HG03354 (cell line): ENCODE data around the gene CHST3.
"Not testable (repeated sequence)": the region's sequence is repeated elsewhere in the genome, so short reads cannot be mapped to it uniquely, and the experiment has no call there.

Source experiments
- ATAC-seq: cut with Tn5 transposase; IDR thresholded peaks from one replicate; pipeline ENCODE4 v1.9.1; 2021; ENCODE audit warnings: mild to moderate bottlenecking; ENCODE audit not compliant: unreplicated experiment, poor library complexity, severe bottlenecking

Gene CHST3

DNA sequence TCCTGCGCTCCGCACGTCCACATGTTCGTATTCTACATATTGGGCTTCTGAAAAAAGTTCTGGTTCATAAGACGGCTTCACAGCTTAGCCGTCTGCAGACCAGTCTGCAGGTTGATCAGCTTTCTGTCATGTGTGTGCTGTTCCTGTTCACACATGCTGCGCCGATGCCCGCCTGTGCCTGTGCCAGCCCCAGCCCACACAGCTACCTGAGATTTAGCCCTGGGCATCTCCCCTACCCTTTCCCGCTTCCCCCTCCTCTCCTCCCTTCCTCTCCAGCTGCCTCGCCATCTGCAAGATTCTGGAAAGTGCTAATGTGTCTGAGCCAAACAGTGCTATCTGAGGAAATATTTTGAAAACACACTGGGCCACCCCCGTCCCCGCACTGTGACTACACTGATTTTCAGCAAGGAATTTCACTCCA is 7.1 kb downstream of the CHST3 start:
- ATAC-seq, result no peak

DNA sequence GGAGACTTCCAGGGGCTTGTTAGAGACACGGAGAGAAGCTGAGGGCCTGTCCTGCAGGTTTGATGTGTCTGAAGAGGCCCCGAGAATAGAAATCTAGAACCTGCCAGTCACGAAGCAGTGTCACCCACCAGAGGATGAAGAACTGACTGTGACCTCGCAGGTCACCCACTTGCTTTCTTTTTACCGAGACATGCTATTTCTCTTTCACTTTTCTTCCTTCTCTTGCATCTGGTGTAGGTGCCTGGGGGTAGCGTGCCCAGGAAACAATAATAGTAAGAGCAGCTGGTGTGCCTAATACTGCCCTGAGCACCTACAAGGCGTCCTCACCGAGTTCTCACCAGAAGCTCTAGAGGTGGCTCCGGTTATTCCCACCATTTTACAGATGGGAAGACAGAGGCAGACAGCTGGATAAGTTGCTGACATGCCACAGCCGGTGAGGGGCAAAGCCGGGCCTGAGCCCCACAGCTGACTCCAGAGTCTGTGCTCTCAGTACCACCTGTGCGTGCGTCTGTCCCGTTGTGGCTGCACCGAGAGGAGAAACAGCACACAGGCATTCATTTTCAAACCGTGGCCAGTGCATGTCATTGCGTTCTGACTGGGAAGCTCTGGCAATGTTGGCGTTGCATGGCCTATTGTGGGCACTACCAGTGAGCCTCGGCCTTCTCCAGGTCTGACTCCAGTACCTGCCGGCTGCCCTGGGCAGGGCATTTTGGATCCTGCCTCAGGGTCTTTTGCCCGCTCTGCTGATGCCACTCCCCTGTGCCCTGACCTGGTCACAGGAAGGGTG is 7.8 kb downstream of the CHST3 start:
- no peak for ATAC-seq

DNA sequence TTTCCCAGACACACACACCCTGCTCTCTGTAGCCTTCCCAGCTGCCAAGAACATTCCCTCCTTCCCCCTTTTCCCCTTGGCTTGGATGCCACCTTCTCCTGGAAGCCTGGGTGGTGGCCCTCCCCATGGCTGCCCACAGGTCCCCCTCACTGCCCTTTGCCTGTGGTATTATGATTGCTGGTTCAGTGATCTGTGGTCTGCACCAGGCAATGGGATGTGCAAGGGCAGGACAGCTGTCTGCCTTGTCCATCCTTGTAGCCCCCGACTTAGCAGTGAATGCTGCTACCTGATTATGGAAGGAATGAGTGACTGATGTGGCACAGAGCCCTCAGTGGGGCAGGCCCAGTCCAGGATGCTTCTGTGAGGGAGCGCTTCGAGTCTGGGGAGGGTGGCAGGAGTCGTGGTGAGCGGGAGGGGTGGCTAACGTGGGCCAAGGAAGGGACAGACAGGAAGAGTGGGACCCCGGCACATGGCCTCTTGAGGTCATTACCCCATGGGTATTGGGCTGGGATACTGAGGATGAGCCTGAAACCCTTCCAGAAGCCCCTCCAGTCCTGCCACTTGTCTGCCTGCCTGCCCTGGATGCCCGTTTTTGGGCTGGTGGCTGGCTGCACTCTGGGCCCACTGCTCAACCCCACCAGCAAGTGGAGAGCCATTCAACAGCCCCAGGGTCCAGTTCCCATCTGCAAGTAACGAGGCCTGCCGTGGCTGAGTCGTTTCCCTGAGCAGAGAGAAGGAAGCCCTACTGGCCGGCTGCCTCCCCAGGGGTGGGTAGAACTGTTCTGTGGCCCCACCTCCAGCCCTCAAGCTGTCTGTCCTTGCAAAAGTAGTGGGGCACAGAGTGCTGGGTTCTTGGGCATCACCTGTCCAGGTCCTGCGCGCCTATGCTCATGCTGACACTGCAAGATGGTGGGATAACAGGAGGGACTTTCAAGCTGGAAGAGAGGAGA is 8.8 kb downstream of the CHST3 start:
- ATAC-seq, result no peak

DNA sequence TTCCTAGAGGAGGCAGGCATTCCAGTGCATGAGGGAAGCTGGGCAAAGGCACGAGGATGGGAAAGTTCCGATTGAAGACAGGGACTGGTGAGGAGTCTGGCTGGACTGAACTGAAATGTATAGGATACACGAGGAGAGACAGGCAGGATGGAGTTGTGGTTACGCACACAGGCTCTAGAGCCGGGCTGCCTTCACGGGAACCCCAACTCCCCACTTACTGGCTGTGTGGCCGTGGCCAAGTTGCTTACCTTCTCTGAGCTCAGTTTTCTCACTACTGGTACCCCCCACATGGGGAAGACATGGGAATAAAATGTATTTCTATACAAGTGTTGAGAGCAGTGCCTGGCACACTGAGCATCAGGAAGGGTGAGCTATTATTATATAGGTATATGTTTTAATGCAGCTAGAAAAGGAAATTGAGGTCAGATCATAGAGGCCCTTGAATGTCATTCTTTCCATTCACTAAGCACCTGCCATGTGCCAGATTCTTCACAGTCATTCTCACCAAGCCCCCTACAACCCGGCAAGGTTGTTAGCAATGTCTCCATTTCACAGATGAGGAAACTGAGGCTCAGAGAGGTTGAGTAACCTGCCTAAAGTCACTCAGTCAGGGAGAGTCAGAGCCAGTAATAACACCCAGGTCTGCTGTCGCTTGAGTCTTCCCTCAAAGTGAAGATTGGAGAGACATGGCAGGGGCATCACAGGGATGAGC is 9.7 kb downstream of the CHST3 start:
- ATAC-seq, result no peak

DNA sequence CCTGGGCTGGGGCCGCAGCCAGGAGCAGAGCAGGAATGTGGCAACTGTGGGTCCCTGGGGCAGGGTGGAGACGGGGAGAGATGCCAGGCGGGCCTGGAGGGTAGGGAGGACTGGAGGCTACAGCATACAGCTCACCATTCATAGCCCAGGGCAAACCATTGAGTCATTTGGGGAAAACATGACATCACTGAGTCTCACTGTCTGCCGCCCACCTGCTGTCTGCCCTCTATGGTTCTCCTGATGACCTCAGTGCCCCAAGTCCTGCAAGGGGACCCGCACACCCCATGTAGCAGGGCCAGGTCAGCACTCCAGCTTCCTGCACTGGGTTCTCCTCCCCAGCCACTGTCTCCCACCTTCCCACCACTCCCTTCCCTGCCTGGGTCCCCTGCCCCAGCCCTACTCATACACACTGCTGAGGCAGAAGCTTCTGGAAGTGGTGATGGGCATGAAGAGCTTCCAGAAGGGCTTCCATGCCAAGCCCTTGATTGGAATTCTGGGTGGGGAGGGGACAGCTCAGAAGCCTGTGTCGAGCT is 10.4 kb downstream of the CHST3 start:
- peak; percentile 70 for ATAC-seq

DNA sequence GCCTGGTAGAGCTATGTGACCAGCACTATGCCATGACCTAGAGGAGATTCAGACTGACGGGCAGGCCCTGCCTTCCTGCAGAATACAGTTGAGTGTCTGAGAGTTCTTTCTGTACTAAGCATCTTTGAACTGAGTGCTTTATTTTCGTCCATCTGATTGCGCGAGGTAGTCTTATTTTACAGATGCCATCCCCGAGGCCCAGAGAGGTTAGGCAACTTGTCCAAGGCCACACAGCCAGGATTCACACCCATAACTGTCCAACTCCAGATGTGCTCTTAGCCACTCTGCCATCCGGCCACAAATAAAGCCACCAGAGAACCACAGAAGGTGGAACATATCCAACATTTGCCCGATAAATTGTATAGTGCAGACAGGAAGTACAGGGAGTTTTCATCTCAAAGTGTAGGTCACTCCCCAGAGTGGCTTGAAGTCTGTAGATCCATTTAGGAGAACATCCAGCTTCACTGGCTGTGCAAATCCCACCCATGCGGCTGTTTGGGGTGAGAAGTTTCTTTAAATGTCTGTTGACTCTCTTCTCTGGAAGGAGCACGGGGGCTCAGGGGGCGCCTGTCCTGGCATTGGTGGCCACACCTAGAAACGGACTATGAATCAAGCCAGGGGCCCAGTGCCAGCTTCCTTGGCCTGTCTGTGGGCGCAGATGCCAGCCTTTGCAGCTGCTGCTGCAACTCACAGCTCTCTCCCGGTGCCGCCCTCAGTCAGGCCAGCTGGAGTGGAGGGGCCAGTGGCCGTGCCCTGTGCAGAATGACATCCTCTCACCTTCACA is 11.1 kb downstream of the CHST3 start:
- ATAC-seq, result no peak

DNA sequence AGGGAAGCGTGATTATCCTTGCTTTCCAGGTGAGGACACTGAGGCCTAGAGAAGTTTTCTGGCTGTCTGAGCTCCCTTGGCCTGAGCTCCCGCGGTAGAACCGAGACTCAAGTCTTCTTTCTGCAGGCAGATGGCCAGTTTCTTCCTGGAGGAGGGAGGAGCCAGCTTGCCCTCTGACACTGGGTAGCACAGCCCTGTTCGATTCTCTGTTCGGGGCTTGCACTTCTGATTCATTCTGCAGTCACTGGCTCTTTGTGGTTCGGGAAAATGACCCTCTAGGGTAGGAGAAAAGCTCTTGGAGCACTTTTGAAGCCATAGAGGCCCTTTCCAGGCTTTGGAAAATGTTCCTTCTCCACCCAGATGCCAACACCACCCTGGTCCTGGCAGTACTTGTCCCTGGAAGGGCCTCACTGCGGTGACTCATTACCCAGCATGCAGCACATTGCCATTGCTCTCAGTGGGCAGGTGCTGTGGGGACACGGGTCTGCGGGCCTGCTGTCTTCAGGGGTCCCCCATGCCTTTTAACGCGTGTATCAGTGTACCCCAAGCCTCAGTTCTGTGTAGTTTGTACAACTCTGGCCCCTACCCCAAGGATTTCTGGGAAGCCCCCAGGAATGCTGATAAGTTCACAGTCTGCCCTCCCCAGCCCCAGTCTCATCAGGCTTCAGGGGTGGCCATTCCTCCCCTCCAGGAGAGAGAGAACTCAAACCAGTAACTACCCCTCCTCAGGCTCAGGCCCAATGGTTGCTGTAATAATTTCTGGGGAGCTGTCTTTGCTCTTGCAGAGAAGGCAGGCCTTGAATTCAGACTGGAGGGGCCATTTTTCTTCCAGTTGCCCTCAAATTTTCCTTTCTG is 11.9 kb downstream of the CHST3 start:
- no peak for ATAC-seq

DNA sequence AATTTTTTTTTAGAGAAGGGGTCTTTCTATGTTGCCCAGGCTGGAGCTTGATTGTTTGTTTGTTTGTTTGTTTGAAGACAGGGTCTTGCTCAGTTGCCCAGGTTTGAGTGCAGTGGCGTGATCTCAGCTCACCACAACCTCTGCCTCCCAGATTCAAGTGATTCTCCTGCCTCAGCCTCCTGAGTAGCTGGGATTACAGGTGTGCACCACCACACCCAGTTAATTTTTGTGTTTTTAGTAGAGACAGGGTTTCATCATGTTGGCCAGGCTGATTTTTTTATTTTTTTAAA is 13.4 kb downstream of the CHST3 start:
- ATAC-seq, result not testable (repeated sequence)

DNA sequence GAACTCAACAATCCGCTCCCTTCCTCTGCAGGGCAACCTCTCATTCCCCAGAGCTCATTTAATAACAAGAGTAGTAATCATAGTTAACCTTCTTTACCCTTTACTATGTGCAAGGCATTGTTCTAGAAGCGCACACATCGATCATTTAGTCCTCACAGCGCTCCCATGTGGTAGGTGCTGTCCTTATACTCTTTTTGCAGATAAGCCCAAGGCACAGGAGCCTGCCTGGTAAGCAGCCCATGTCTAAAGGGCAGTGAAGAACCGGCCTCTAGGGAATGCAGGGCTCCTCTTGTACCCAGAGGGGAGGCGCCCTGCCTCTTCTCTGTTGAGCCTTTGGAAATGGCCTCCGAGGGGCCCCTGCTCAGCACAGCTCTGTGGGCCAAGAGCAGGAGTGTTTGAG is 14.3 kb downstream of the CHST3 start:
- ATAC-seq, result no peak

DNA sequence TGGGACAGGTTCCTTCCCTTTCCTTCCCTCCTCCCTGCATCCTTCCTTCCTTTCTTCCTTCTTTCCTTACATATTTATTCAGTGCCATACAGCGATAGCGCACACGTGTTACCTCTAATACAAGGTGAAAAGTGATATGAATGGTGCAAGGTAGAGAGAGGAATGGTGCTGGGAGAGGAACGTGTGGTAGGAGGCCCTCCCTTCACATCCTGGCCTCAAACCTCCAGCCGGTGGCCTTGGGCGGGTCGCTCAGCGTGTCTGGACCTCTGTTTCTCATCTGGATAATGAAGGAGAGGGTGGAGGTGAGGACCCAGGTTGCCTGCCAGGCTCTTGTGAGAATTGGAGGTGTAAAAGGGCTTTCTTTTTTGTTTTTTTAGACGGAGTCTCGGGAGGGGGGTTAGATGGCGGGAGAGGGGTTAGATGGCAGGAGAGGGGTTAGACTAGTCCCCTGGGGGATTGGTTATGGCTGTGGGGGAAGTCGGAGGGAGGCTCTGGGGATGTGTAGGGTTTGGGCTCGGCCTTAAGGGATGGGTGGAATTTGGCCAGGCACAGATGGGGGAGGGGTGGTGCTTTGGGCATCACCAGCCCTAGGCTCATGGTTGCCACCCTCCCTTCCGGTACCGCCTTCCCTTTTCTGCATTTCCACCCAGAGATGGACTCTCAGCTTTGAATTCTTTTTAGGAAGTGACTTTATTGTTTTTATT is 14.9 kb downstream of the CHST3 start:
- ATAC-seq, result no peak

DNA sequence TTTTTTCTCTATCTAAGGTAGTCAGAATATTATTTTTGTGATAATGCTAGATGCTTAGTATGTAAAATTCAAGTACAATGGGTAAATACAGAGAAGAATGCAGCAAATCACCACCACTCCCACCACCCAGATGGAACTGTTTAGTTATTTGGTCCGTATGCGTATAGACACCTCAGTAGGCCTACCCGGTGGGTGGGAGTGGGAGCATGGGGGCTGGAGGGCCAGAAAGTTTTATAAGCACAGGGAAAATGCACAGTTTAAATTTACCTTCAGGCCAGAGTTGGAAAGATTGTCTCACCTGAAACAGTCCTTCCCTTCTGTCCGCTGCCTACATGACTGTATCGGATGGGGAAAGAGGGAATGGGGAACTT is 15.5 kb downstream of the CHST3 start:
- no peak for ATAC-seq

DNA sequence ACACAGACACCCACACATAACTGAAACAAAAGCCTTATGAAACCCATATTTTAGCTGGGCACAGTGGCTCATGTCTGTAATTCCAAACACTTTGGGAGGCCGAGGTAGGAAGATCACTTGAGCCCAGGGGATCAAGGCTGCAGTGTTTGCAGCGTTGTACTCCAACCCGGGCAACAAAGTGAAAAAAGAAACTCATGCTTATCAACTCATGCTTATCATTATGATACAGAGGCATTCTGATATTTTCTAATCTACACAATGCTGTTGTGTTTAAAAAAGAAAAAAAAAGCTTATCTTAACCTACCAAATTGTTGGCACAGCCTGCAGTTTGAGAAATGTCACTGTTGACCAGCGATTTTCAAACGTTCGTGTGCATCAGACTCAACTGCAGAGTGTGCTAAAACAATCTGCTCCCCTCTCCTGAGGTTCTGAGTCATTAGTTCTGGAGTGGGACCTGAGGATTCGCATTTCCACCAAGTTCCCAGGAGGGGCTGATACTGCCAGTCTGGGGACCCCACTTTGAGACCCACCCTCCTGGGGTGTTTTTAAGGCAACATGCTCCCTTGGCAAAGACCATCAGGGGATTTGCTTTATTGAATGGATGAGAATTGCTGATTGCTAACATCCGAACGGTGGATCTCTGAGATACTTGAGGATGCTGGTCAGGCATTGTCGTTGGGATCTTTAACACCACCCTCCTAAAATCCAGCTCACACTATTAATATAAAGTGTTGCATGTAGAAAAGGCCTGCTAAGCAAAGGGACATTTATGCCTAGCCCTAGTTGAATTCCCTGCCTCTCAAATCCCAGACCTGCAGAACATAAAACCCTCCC is 16.2 kb downstream of the CHST3 start:
- no peak for ATAC-seq

DNA sequence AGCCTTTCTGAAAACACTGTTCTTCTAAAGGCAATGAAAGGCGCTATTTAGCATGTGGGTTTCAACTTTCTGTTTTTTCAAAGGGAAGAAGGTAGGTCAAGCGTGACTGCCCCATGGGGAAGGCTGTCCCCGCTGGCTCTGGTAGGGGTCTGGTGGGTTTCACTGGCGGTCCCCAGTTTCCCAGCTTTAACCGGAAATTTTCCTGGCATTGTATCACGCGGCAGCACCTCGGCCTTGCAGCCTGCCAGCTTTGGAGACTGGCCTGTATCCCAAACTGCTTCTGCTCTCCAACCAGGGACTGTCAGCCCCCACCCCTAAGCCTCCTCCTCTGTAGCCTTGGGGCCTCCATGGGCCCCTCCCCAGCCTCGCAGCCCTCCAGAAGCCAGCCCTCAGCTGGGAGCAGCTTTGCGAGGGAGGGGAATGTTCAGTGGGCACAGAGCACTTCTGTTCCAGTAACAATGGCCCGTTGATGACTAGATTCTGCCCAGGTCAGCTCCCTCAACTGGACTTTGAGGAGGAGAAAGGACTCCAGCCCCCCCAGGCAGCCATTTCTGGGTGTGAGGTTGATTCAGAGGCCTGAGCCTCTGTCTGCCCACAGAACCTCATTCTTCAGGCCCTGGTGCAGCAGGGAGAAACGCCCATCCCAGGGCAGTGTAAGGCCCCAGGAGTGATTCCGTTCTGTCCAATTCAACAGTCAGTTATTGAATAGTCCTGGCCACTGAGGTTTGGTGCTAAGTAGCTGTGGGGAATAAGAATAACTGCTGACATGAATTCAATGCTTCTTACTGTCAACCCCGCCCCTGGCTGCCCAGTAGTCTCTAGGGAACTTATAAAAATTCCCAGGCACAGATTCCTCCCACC is 17.1 kb downstream of the CHST3 start:
- ATAC-seq, result no peak

DNA sequence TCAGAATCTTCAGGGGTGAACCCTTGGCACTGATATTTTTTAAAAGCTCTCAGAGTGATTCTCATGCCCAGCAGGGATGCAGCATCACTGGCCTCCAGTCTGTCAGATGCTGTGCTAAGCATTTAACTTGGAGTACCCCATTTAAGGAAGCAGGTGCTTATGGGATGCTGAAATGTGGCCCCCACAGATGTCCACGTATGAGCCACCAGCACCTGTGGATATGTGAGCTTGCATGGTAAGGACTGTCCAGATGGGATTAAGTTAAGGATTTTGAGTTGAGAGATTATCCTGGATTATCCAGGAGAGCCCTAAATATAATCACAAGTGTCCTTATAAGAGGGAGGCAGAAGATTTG is 17.7 kb downstream of the CHST3 start:
- ATAC-seq, result no peak

DNA sequence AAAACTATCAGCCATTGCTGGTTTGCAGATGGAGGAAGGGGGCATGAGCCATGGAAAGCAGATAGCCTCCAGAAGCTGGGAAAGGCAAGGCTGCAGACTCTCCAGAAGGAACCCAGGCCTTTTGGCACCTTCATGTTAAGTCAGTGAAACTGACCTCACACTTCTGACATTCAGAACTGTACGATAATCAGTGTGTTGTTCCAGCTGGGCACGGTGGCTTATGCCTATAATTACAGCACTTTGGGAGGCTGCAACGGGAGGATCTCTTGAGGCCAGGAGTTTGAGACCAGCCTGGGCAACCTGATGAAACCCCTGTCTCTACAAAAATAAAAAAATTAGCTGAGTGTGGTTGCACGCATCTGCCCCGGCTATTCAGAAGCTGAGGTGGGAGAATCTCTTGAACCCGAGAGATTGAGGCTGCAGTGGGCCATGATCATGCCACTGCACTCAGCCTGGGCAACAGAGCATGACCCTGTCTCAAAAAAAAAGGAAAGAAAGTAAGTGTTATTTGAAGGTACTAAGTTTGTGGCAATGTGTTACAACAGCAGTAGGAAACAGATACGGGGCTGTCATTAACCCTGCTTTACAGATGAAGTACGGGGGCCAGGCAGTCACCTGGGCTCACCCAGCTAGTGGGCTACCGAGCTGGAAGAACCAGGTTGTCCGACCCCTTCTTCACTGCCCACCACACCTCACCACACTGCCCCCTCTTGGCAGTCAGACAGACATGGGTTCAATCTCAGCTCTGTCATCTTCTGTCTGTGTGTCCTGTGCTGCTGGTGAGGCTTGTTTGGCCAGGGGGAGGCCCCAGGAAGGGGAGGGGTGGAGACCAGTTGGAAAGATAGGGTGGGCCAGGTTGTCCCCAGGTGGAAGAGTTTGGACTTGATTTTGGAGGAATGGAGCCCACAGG is 18.3 kb downstream of the CHST3 start:
- no peak for ATAC-seq
